HG03135 (cell line): ENCODE measurements around the gene COMMD10.
"Not testable (repeated sequence)": the region's sequence is repeated elsewhere in the genome, so short reads cannot be mapped to it uniquely, and the experiment has no call there.

ENCODE experiments used
- ATAC-seq: cut with Tn5 transposase; IDR thresholded peaks from one replicate; pipeline ENCODE4 v1.9.1; 2021; ENCODE audit warnings: mild to moderate bottlenecking, moderate library complexity; ENCODE audit not compliant: unreplicated experiment

The COMMD10 gene

DNA sequence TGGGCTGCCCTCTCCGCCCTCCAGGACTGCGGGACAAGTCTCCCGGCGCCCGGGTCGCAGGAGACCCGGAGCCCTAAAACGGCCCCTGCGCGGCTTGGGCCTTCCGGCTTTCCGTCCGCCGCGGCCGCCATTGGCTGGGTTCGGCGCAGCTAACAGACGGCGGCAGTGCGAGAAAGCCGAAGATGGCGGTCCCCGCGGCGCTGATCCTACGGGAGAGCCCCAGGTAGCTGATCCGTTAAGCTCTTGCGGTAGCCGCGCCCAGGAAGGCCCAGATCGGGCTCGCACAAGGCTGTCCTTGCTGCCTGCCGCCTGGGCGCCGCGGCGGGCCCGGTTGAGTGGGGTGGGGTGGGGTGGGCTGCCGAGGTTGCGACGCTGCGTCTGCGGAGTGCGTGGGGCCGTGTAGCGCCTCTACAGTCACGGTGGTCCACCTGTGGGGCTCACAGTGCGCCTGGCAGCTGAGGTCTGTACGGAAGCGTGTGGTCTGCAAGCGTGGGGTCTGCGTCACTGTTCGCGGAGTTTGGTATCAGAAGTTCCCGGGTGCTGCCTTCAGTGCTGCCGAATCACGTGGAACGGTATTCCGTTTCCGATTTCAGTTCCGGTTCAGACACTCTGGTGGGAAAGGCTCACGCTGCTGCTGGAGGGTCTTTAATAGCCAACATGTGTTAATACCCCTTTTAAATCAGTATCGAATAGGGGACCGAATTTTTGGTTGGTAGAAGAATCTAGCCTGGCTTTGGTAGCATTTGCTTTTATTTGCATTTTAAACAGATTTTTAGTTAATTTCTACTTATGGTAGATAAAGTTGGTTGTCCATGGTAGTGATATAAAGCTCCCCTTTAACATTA is at the start of gene COMMD10:
Gene COMMD10, plus strand, starts transcription at position 155 of the 845 bp plus-strand sequence.
- ATAC-seq, result peak; percentile 91

- no peak for ATAC-seq
These were observed 49.7 kb upstream of the COMMD10 start for GRCh38 chr5:116035123-116035522.

GRCh38 chr5:116037236-116037822 is 47.5 kb upstream of the COMMD10 start:
- ATAC-seq, result no peak

DNA sequence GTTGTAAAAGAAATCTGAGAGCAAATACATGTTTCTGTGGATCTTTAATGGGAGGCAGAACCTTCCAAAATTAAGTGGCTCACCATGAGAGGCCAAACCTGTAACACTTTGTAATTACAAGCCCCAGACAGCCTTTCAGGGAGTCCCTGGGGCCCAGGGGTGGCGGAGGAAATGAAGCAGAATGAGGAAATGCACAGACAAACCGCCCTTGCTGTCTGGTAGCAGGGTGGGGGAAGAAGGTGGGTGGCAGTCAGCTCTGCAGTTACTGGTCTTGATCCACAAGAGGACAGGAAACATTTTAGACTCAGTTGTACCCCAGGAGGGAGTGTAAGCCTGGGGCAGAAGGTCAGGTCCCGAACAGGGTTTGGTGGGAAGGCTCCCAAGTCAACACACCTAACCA is 46.0 kb upstream of the COMMD10 start:
- peak; percentile 80 for ATAC-seq

- ATAC-seq, result no peak
These were observed 42.5 kb upstream of the COMMD10 start for GRCh38 chr5:116042375-116042774.

DNA sequence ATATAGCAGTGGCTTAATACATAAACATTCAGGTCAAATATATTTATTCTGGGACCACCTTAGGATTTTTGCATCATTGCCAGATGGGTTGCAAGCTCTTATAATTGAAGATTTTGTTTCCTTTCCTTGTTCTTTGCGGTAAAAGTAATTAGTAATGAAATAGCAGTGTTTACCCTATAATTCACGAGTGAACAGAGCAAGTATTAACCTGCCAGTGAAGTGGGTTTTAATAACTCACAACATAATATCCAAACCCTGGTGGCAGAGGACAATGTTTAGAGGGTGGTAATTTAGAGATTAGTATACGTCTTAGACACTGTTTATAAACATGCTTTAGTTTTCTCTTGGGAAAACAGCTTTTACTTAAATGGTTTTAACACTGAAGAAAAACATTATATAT is 40.8 kb upstream of the COMMD10 start:
- no peak for ATAC-seq

- no peak for ATAC-seq
These were observed 39.0 kb upstream of the COMMD10 start for GRCh38 chr5:116045821-116046220.

- ATAC-seq, result no peak
These were observed 38.6 kb upstream of the COMMD10 start for GRCh38 chr5:116046261-116046660.

- ATAC-seq, result no peak
These were observed 38.0 kb upstream of the COMMD10 start for GRCh38 chr5:116046823-116047222.

DNA sequence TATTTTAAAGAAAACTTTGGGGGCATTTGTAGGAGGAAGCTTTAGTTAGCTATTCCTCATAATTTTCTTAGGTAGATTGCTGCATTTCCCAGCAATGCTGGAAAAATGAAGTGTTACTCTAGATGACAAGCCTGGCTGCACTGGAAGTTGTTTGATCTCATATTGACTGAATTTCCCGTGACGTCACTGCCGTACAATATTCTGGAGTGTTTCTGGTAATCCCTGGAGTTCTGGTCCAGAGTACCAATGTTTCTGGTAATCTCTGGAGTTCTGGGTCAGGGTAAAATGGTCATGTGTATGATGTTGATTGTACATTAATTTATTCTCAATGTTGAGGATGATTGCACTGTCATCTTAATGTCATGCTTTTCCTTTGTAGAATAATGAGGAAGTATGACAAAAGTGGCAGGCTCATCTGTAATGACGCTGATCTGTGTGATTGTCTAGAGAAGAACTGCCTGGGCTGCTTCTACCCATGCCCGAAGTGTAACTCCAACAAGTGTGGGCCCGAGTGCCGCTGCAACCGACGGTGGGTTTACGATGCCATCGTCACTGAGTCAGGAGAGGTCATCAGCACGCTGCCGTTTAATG is 26.4 kb upstream of the COMMD10 start:
- no peak for ATAC-seq

GRCh38 chr5:116062352-116062751 is 22.5 kb upstream of the COMMD10 start:
- ATAC-seq, result no peak

- no peak for ATAC-seq
These were observed 20.9 kb upstream of the COMMD10 start for GRCh38 chr5:116063950-116064349.

DNA sequence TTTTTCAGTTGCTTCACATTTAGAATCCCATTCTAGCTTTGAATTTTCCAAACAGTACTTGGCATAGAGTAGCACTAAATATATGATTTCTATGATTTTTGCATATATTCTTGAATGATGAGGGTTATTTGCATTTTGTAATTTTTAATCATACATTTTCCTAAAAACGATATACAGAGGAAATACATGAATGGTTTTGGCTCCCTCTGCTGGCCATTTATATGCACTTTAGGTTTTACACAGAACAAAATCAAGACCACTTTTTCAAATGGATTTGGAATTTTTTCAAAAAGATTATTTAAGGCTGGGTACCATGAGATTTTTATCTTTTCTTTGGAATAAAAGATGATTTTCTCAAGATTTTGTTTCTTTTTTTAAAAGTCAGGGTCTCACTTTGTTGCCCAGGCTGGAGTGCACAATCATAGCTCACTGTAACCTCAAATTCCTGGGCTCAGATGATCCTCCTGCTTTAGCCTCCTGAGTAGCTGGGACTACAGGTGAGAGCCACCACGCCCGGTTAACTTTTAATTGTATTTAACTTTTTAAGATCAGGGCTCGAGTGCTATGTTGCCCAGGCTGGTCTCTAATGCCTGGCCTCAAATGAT is 16.7 kb upstream of the COMMD10 start:
- ATAC-seq, result peak; percentile 66

- ATAC-seq, result no peak
These were observed 13.6 kb upstream of the COMMD10 start for GRCh38 chr5:116071211-116071610.

DNA sequence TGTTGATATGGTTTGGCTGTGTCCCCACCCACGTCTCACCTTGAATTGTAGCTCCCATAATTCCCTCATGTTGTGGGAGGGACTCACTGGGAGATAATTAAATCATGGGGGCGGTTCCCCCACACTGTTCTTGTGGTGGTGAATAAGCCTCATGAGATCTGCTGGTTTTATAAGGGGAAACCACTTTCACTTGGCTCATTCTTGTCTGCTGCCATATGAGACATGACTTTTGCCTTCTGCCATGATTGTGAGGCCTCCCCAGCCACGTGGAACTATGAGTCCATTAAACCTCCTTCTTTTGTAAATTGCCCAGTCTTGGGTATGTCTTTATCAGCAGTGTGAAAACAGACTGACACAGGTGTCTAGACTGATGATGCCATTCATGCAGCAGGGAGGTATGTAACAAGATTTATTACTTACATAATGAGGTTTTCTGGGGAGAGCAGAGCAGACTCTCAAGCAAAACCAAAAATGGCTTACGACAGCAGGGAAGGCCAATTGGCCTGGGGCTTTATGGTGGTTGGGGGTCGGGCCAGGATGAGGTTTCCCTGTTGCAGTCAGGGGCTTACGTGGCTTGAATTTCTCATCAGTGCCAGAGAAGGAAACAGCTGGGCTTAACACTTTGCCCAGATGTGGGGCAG is 9.5 kb upstream of the COMMD10 start:
- ATAC-seq, result no peak

- peak; percentile 98 for ATAC-seq
These were observed 8.3 kb upstream of the COMMD10 start for GRCh38 chr5:116076496-116076895.

DNA sequence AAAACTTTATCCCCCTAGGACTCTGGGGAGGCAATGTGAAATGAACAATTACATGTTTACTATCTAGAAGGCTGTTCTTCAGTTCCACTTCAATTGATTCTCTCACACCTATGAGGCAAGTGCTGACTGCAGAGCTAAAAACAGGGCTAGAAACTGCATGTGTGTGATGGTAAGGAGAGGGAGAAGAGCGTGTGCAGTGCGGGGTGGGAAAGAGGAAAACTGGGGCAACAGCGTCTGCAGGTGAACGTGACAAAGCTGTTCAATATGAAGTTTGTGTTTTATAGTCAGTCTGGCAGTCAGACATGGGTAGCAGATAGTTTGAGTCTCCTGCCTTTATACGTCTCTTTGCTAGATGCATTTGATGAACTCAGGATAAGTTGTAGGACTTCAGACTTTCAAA is 6.6 kb upstream of the COMMD10 start:
- ATAC-seq, result no peak

DNA sequence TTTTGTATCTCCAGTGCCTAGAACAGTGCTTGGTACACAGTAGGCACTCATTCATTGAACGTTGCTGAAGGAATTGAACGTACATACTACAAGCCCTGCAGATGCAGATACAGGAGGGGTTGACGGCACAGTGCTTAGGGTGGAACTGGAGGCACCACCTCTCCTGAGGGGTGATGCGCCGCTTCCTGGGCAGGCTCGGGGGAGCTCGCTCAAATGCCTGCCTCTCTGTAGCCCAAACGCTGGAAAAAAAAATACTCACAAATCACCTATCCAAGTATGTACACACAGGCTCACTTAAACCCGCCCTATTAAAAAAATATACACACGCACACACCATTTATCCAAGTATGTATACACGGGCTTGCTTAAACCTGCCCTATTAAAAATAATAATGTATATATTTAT is 536 bp upstream of the COMMD10 start:
- peak; percentile 38 for ATAC-seq

DNA sequence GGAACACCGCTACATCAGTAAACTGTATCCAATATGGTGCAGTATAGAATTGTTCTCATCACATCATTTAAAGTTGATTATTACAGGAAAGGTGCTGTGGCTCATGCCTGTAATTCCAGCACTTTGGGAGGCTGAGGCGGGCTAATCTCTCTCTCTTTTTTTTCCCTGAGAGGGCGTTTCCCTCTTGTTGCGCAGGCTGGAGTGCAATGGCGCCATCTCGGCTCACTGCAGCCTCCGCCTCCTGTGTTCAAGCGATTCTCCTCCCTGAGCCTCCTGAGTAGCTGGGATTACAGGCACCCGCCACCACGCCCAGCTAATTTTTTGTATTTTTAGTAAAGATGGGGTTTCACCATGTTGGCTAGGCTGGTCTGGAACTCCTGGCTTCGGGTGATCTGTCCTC is 1.5 kb downstream of the COMMD10 start:
- not testable (repeated sequence) for ATAC-seq

GRCh38 chr5:116088062-116088461 is 3.2 kb downstream of the COMMD10 start:
- no peak for ATAC-seq

DNA sequence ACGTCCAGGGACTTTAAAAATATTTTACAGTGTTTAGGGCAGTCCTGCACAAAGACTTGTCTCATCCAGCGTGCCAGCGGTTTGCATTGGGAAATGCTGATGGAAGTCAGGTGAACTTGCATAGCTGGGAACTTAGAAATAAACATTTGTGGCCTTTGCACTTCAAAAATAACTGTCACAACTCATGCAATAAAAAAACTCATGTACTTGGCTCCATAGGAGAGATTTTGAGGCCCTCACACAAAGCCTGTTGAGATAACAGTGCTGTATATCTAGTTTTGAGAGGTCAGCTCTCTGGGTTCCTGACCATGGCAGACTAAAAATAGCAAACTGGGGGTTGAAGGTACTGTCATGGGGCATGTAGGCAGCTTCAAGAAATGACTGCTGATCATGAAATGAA is 5.5 kb downstream of the COMMD10 start:
- no peak for ATAC-seq
